Erythroblast (primary cell): Measurements from ENCODE around the gene LPXN.

Experiments
- GATA1 ChIP-seq: IDR thresholded peaks from 2 replicates; pipeline ENCODE4 v1.6.1; 2011; ENCODE audit warnings: low read depth, mild to moderate bottlenecking, control low read depth, low read length, moderate library complexity
- POLR2A ChIP-seq: IDR thresholded peaks from 2 replicates; pipeline ENCODE4 v1.6.1; 2011; ENCODE audit warnings: mild to moderate bottlenecking, low read length

DNA sequence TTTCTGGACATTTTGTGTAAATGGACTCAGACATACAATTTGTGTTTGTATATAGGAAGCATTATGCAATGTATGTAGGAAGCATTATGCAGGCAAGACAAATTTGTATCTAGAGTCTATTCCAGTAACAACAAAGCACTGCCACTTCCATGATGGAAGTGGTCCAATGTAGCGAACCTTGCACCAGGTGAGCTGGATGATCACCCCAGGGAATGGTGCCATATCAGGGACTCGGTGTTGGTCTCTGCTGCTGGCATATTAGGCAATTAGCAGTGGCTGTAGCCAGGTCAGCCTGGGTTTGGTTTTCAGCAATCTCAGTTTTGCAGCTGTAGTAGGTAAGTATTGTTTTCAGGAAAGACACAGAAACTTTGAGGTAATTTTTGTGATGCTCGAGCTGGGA is 16.0 kb upstream of the LPXN start:
- no peak for TF ChIP-seq POLR2A
- TF ChIP-seq GATA1 = no peak
